IPS-20b (cell line): ENCODE data around the gene TMOD3.
A peak's percentile ranks its signal among the peaks of the same experiment; 100 is the strongest.

Experiments
- H3K27ac ChIP-seq: one replicate; pipeline ENCODE4 v1.5.1; 2013; ENCODE audit warnings: low read length
- H3K27me3 ChIP-seq: 2 replicates; pipeline ENCODE4 v1.6.1; 2013; ENCODE audit warnings: mild to moderate bottlenecking, low read length, inconsistent platforms; ENCODE audit not compliant: insufficient read depth
- H3K36me3 ChIP-seq: 2 replicates; pipeline ENCODE4 v1.6.1; 2013; ENCODE audit warnings: low read depth, mild to moderate bottlenecking, inconsistent platforms, low read length, moderate library complexity; ENCODE audit not compliant: insufficient read depth
- H3K4me1 ChIP-seq: 2 replicates; pipeline ENCODE4 v1.6.1; 2013; ENCODE audit warnings: mild to moderate bottlenecking, control low read depth, inconsistent platforms, low read length, moderate library complexity; ENCODE audit not compliant: insufficient read depth
- H3K4me3 ChIP-seq: 2 replicates; pipeline ENCODE4 v1.5.1; 2013; ENCODE audit warnings: mild to moderate bottlenecking, low read length, inconsistent platforms
- H3K9ac ChIP-seq: 2 replicates; pipeline ENCODE4 v1.6.1; 2013; ENCODE audit warnings: low read depth, mild to moderate bottlenecking, inconsistent platforms, low read length, moderate library complexity
- H3K9me3 ChIP-seq: 2 replicates; pipeline ENCODE4 v1.6.1; 2013; ENCODE audit warnings: mild to moderate bottlenecking, low read depth, low read length, inconsistent platforms; ENCODE audit not compliant: insufficient read depth

The TMOD3 gene

GRCh38 chr15:51846463-51847230, 17.2 kb downstream of the TMOD3 start:
- Histone ChIP-seq H3K9me3 (no peaks in the 10 kb centered on the region), H3K4me1 (peaks cover 26% of the 10 kb centered on the region), H3K27ac (no peak overlapping the region), H3K9ac (no peak overlapping the region), H3K36me3 (no peaks in the 10 kb centered on the region), H3K27me3 (no peaks in the 10 kb centered on the region), H3K4me3 (no peak overlapping the region)

- H3K36me3 ChIP-seq = no peaks in the 10 kb centered on the region
- no peaks in the 10 kb centered on the region for H3K27me3 ChIP-seq
- no peaks in the 10 kb centered on the region for H3K9me3 ChIP-seq
- H3K4me3 ChIP-seq = no peak overlapping the region
- no peak overlapping the region for H3K9ac ChIP-seq
- H3K27ac ChIP-seq = no peak overlapping the region
- peaks cover 16% of the 10 kb centered on the region for H3K4me1 ChIP-seq
These were observed 19.4 kb downstream of the TMOD3 start for GRCh38 chr15:51848811-51849210.

- peaks cover 19% of the 10 kb centered on the region for H3K4me1 ChIP-seq
- H3K27ac ChIP-seq = no peak overlapping the region
These were observed 20.4 kb downstream of the TMOD3 start for GRCh38 chr15:51849860-51850259.

GRCh38 chr15:51853998-51854397, 24.5 kb downstream of the TMOD3 start:
- H3K36me3 ChIP-seq = no peaks in the 10 kb centered on the region; the same call in 1 of the 2 replicates
- H3K4me3 ChIP-seq = no peak overlapping the region
- H3K4me1 ChIP-seq = peaks cover 36% of the 10 kb centered on the region
- no peak overlapping the region for H3K9ac ChIP-seq
- H3K9me3 ChIP-seq = no peaks in the 10 kb centered on the region
- no peak overlapping the region for H3K27ac ChIP-seq
- no peaks in the 10 kb centered on the region for H3K27me3 ChIP-seq

More at GRCh38 chr15:51849860-51850259, 20.4 kb downstream of the TMOD3 start:
- Histone ChIP-seq H3K4me3 (no peak overlapping the region), H3K27me3 (no peaks in the 10 kb centered on the region), H3K36me3 (no peaks in the 10 kb centered on the region), H3K9ac (no peak overlapping the region), H3K9me3 (no peaks in the 10 kb centered on the region)

GRCh38 chr15:51855612-51856011, 26.2 kb downstream of the TMOD3 start:
- H3K27ac ChIP-seq = no peak overlapping the region
- H3K36me3 ChIP-seq = no peaks in the 10 kb centered on the region; the same call in 1 of the 2 replicates
- H3K27me3 ChIP-seq = no peaks in the 10 kb centered on the region
- no peak overlapping the region for H3K4me3 ChIP-seq
- peaks cover 36% of the 10 kb centered on the region for H3K4me1 ChIP-seq
- H3K9ac ChIP-seq = no peak overlapping the region
- H3K9me3 ChIP-seq = no peaks in the 10 kb centered on the region

GRCh38 chr15:51856714-51857380, 27.4 kb downstream of the TMOD3 start:
- Histone ChIP-seq H3K9ac (no peak overlapping the region; the same call in 1 of the 2 replicates), H3K27me3 (no peaks in the 10 kb centered on the region), H3K27ac (peak overlapping the region; percentile 44), H3K36me3 (no peaks in the 10 kb centered on the region; the same call in 1 of the 2 replicates), H3K4me3 (no peak overlapping the region), H3K9me3 (no peaks in the 10 kb centered on the region), H3K4me1 (peaks cover 36% of the 10 kb centered on the region)

GRCh38 chr15:51861557-51862359, 32.3 kb downstream of the TMOD3 start:
- H3K27ac ChIP-seq = no peak overlapping the region
- peaks cover 13% of the 10 kb centered on the region for H3K36me3 ChIP-seq
- H3K4me3 ChIP-seq = no peak overlapping the region
- H3K9ac ChIP-seq = no peak overlapping the region
- H3K9me3 ChIP-seq = no peaks in the 10 kb centered on the region
- peaks cover 15% of the 10 kb centered on the region for H3K4me1 ChIP-seq
- H3K27me3 ChIP-seq = no peaks in the 10 kb centered on the region

- Histone ChIP-seq H3K4me3 (no peak overlapping the region), H3K27me3 (no peaks in the 10 kb centered on the region), H3K9me3 (no peaks in the 10 kb centered on the region), H3K27ac (no peak overlapping the region), H3K9ac (no peak overlapping the region), H3K4me1 (peaks cover 8% of the 10 kb centered on the region), H3K36me3 (peaks cover 18% of the 10 kb centered on the region)
These were observed 33.7 kb downstream of the TMOD3 start for GRCh38 chr15:51863131-51863530.

GRCh38 chr15:51864408-51865056, 35.1 kb downstream of the TMOD3 start:
- H3K9me3 ChIP-seq = no peaks in the 10 kb centered on the region
- peak overlapping the region; percentile 23 for H3K27ac ChIP-seq
- no peaks in the 10 kb centered on the region for H3K27me3 ChIP-seq
- peaks cover 8% of the 10 kb centered on the region for H3K4me1 ChIP-seq
- peak overlapping the region; percentile 28; the same call in 1 of the 2 replicates for H3K4me3 ChIP-seq
- peaks cover 27% of the 10 kb centered on the region for H3K36me3 ChIP-seq
- peak overlapping the region; percentile 47; the same call in 1 of the 2 replicates for H3K9ac ChIP-seq

- Histone ChIP-seq H3K9me3 (no peaks in the 10 kb centered on the region), H3K4me3 (no peak overlapping the region), H3K27ac (no peak overlapping the region), H3K27me3 (no peaks in the 10 kb centered on the region), H3K36me3 (peaks cover 32% of the 10 kb centered on the region), H3K9ac (no peak overlapping the region; the same call in 1 of the 2 replicates), H3K4me1 (peaks cover 8% of the 10 kb centered on the region)
These were observed 35.9 kb downstream of the TMOD3 start for GRCh38 chr15:51865317-51865716.

GRCh38 chr15:51866161-51866560, 36.7 kb downstream of the TMOD3 start:
- no peaks in the 10 kb centered on the region for H3K9me3 ChIP-seq
- peaks cover 39% of the 10 kb centered on the region for H3K36me3 ChIP-seq
- H3K4me1 ChIP-seq = peaks cover 8% of the 10 kb centered on the region
- no peak overlapping the region for H3K4me3 ChIP-seq
- no peak overlapping the region for H3K27ac ChIP-seq
- no peak overlapping the region for H3K9ac ChIP-seq
- H3K27me3 ChIP-seq = no peaks in the 10 kb centered on the region
